ENCODE measurements around the gene TENT4B.

TENT4B gene

GRCh38 chr16:50244504-50245416 is 91.7 kb downstream of the TENT4B start:
- TF ChIP-seq ZFX (IDR thresholded peaks at IDR 0.05): no peak
- TF ChIP-seq, protein P1, sequence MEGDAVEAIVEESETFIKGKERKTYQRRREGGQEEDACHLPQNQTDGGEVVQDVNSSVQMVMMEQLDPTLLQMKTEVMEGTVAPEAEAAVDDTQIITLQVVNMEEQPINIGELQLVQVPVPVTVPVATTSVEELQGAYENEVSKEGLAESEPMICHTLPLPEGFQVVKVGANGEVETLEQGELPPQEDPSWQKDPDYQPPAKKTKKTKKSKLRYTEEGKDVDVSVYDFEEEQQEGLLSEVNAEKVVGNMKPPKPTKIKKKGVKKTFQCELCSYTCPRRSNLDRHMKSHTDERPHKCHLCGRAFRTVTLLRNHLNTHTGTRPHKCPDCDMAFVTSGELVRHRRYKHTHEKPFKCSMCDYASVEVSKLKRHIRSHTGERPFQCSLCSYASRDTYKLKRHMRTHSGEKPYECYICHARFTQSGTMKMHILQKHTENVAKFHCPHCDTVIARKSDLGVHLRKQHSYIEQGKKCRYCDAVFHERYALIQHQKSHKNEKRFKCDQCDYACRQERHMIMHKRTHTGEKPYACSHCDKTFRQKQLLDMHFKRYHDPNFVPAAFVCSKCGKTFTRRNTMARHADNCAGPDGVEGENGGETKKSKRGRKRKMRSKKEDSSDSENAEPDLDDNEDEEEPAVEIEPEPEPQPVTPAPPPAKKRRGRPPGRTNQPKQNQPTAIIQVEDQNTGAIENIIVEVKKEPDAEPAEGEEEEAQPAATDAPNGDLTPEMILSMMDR (conservative IDR thresholded peaks at IDR 0.05): no peak
- peak overlapping the region; percentile 78 for H3K27ac ChIP-seq

DNA sequence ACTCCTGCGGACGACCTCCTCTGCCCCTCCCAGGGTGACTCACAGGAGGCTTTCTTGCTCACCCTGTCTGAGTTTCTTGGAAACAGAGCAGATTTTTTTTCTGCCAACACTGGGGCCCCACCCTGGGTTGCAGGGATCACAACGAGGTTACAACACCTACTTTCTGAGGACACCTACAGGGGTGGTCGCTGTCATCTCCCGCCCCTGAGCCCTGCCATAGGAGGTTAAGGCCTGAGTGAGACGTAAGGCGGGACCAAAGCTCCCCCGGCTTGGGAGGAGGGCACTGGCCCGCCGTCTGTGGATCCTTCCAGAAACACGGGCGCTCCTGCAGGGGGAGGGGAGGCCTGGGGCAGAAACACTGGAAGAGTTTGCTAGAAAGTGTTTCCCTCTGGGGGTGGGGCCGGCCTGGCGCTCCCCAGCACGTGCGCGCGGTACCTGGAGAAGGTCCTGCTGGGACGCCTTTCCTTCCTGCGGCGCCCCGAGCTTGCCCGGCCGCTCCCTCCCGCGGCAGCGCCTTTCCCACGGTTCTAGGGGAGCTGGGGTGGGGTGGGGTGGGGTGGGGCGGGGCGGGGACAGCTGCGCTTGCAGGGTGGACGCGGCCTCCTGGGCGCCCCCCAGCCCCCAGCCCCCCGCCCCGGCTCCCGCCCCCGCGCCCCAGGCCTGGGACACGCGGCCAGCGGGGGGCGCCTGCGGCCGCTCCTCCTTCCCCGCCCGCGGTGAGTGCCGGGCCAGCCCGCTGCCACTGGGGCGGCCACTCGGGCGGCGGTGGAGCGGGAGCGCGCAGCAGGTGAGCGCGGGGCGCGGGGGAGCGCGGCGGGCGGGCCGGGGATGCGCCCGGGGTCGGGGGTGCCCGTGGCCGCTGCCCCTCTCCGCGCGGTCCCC is 92.6 kb downstream of the TENT4B start:
- peak overlapping the region; percentile 78 for H3K27ac ChIP-seq
- TF ChIP-seq, protein P1 (conservative IDR thresholded peaks at IDR 0.05): peak; percentile 61
- TF ChIP-seq ZFX (IDR thresholded peaks at IDR 0.05): no peak

DNA sequence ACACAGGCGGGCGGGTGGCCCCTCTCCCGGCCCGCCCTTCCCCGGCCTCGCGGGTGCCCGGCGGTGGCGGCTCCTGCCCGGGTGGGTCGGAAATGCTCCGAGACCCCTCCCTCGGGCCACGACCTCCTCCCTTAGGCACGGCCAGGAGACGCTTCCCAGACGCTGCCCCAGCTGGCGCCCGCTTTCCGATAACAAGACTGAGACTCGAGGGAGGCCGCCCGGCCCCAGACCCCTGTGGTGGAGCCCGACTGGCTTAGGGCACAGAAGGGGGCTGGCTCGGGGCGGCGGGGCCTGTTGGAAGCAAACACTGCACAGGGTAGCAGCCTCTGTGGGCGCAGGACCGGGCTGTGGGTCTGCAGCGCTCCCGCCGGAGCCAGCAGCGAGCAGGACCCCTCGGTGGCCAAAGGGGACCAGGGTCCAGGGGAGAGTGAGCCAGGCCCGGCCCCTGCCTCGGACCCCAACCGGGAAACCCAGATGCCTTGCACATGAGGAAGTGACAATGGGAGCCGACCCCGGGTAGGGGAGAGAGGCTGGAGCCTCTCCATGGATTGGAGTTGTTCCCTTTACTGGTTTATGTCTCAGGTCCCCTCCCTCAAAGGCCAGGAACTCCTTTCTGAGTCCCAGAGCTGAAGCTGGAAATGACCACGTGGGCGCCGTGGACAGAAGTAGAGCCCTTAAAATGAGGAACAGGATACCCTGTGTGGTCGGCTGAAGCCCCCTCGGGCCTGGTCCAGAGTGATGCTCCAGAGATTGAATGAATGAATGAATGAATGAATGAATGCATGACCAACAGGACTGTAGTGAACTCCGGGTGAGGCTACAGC is 93.4 kb downstream of the TENT4B start:
- peak overlapping the region; percentile 78 for H3K27ac ChIP-seq
- TF ChIP-seq, protein P1 (conservative IDR thresholded peaks at IDR 0.05): no peak; the same call in 1 of the 2 replicates
- peak; percentile 34; the same call in 1 of the 2 replicates for TF ChIP-seq ZFX (IDR thresholded peaks at IDR 0.05)

DNA sequence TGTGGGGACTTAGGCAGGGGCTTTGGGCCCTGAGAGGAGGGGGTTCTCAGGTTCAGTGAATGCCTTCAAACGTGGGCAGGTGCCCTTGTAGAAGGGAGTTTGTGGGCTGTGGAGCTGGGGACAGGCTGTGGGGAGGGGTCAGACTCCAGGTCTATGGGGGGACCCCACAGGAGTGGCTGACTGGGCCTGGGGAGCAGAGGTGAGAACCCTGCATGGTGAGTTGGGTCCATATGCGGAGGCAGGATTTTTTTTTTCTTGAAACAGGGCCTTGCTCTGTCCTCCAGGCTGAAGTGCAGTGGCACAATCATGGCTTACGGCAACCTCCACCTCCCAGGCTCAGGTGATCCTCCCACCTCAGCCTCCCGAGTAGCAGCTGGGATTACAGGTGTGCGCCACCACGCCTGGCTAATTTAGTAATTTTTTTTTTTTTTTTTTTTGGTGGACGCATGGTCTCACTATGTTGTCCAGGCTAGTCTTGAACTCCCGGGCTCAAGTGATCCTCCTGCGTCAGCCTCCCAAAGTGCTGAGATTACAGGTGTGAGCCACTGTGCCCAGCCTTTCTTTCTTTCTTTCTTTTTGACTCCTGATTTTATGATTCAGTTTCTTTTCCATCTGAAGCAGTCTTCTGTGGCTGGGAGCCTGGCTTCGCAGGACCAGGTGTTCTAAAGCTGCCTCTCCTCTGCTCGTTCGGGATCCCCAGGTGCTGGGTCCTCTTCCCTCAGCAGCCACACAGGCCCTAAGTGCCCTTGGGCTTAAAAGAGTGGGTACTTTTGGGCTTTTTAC is 94.2 kb downstream of the TENT4B start:
- H3K27ac ChIP-seq: no peak overlapping the region
- TF ChIP-seq, protein P1 (conservative IDR thresholded peaks at IDR 0.05): no peak
- TF ChIP-seq ZFX (IDR thresholded peaks at IDR 0.05): no peak

GRCh38 chr16:50247906-50248608 is 95.0 kb downstream of the TENT4B start:
- TF ChIP-seq, protein P1 (conservative IDR thresholded peaks at IDR 0.05): no peak
- TF ChIP-seq ZFX (IDR thresholded peaks at IDR 0.05): no peak
- no peak overlapping the region for H3K27ac ChIP-seq

GRCh38 chr16:50248845-50249244 is 95.7 kb downstream of the TENT4B start:
- H3K27ac ChIP-seq: no peak overlapping the region
- TF ChIP-seq, protein P1 (conservative IDR thresholded peaks at IDR 0.05): no peak
- TF ChIP-seq ZFX (IDR thresholded peaks at IDR 0.05): no peak

Measured in C4-2B (cell line).